Stomach (tissue), 9 donors: ENCODE data around the gene CD151. TPM values are rescaled to one million over a fixed set of nuclear protein-coding genes. Genes with fewer than 3 reads are reported as not detected.

Experiments used
- DNase-seq, 2 donors: peaks; one replicate each; pipeline versions ENCODE4 v3.0.0 to v3.0.0-alpha.2; 2013 to 2019
- H3K27ac ChIP-seq, 5 donors: fragments of 200-600 bp in 4 of 5; sonication (generic) in 4 of 5; one replicate each; pipeline ENCODE4 v1.5.1; 2013 to 2019; ENCODE audit warnings: mild to moderate bottlenecking in 1 of 5, moderate library complexity in 1 of 5
- H3K27me3 ChIP-seq, 3 donors: fragments of 200-600 bp; sonication (generic); one replicate each; pipeline ENCODE4 v1.5.1; 2017 to 2019; ENCODE audit warnings: mixed run types in 1 of 3
- H3K36me3 ChIP-seq, 4 donors: fragments of 200-600 bp; sonication (generic); 1 replicate in 3 of 4; 2 replicates in 1 of 4; pipeline ENCODE4 v1.5.1; 2016 to 2019
- H3K4me1 ChIP-seq, 4 donors: fragments of 200-600 bp; sonication (generic); one replicate each; pipeline ENCODE4 v1.5.1; 2016 to 2019
- H3K4me3 ChIP-seq, 4 donors: fragments of 200-600 bp; sonication (generic) in 3 of 4; one replicate each; pipeline ENCODE4 v1.5.1; 2016 to 2019; ENCODE audit warnings: mild to moderate bottlenecking in 1 of 4
- H3K9me3 ChIP-seq, 4 donors: fragments of 200-600 bp; sonication (generic); one replicate each; pipeline ENCODE4 v1.5.1; 2016 to 2019
- EP300 ChIP-seq: sonication (generic); formaldehyde crosslinking; IDR thresholded peaks from one replicate; pipeline ENCODE4 v1.6.1; 2017; ENCODE audit warnings: antibody characterized with exemption
- POLR2A ChIP-seq, 4 donors: fragments of 450-650 bp; IDR thresholded peaks; one replicate each; pipeline ENCODE4 v1.6.1; 2016; ENCODE audit warnings: antibody characterized with exemption in 4 of 4, control low read depth in 2 of 4, mild to moderate bottlenecking in 1 of 4, moderate library complexity in 1 of 4
- POLR2AphosphoS5 ChIP-seq, 3 donors: sonication (generic); formaldehyde crosslinking; IDR thresholded peaks; one replicate each; pipeline ENCODE4 v1.6.1; 2016; ENCODE audit warnings: antibody characterized with exemption in 3 of 3
- WGBS, 5 donors: extraction: QIAGEN DNeasy Blood & Tissue Kit in 3 of 5; methylation state at CpG; one replicate each; pipeline versions ENCODE4 v1.1.5 to v1.1.7; 2013 to 2018; 5-methylcytosine and 5-hydroxymethylcytosine counted together
- intact Hi-C: fragments of 100-400 bp; cut with DNase I; formaldehyde crosslinking; loops from one replicate; pipeline ENCODE4 v1.15.1; 2023; ENCODE audit warnings: low total_unique reads
- polyA plus RNA-seq, 3 donors: library from polyadenylated mRNA; stranded (reverse); fragments of 200-250 nt; gene quantifications; one replicate each; pipeline ENCODE4 v1.2.3, GENCODE V29; 2013
- total RNA-seq, 5 donors: library from RNA; depleted of rRNA; stranded (reverse); fragments of >200 nt; gene quantifications; one replicate each; pipeline versions ENCODE4 v1.1.0 to v1.2.3, GENCODE V29; 2014 to 2016
- TF ChIP-seq, protein P1 (sequence below), 7 experiments: fragments of 450-650 bp in 4 of 7; fragments of 200-600 bp in 3 of 7; sonication (generic) in 3 of 7; IDR thresholded peaks; one replicate each; pipeline ENCODE4 v1.5.1; 2016 to 2019; ENCODE audit warnings: antibody characterized with exemption in 7 of 7, control low read depth in 2 of 7, mild to moderate bottlenecking in 1 of 7
- donor health status: healthy with polysubstance abuse.
- donor health status: Bipolar disorder and iron deficiency.
- donor health status: healthy.

The CD151 gene
- total and polyA plus RNA-seq, 8 donors: 66.7 to 293 (median 159) TPM

- Histone ChIP-seq H3K4me1 (peaks cover 78 to 93% (median 90%) of the 10 kb centered on the region in 4 donors), H3K27ac (peak overlapping the region; percentile 89 to 96 (median 94)), H3K4me3 (peak overlapping the region in 1 of 4 donors; percentile 21), H3K9me3 (no peaks in the 10 kb centered on the region), H3K27me3 (peaks cover 0 to 56% (median 17%) of the 10 kb centered on the region in 3 donors), H3K36me3 (peaks cover 32 to 44% (median 43%) of the 10 kb centered on the region in 4 donors)
- DNase-seq: peak; percentile 78 to 81
- 33 to 86% (median 51%) methylated on average over 4 to 59 of the region's 59 CpGs for WGBS, 5 donors
- intact Hi-C loops: no loop called here
- TF ChIP-seq EP300 (no peak), POLR2A (IDR thresholded peaks at IDR 0.05) (no peak), POLR2AphosphoS5 (IDR thresholded peaks at IDR 0.05) (no peak)
- TF ChIP-seq, protein P1, sequence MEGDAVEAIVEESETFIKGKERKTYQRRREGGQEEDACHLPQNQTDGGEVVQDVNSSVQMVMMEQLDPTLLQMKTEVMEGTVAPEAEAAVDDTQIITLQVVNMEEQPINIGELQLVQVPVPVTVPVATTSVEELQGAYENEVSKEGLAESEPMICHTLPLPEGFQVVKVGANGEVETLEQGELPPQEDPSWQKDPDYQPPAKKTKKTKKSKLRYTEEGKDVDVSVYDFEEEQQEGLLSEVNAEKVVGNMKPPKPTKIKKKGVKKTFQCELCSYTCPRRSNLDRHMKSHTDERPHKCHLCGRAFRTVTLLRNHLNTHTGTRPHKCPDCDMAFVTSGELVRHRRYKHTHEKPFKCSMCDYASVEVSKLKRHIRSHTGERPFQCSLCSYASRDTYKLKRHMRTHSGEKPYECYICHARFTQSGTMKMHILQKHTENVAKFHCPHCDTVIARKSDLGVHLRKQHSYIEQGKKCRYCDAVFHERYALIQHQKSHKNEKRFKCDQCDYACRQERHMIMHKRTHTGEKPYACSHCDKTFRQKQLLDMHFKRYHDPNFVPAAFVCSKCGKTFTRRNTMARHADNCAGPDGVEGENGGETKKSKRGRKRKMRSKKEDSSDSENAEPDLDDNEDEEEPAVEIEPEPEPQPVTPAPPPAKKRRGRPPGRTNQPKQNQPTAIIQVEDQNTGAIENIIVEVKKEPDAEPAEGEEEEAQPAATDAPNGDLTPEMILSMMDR (IDR thresholded peaks at IDR 0.05): no peak
Observed at GRCh38 chr11:824292-824880, 8.4 kb upstream of the CD151 start.

DNA sequence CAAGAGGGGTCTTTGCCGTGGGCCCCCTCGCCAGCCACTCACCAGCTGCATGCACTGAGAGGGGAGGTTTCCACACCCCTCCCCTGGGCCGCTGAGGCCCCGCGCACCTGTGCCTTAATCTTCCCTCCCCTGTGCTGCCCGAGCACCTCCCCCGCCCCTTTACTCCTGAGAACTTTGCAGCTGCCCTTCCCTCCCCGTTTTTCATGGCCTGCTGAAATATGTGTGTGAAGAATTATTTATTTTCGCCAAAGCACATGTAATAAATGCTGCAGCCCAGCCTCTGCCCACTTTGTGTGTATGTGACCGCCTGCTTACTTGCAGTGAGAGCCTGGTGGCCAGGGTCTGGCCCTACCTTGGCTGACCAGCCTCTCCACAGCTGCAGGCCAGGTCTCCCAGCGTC lies 7.8 kb upstream of the CD151 start:
- intact Hi-C loops: no loop called here
- Histone ChIP-seq H3K27ac (peak overlapping the region; percentile 89 to 96 (median 94)), H3K27me3 (peaks cover 0 to 62% (median 23%) of the 10 kb centered on the region in 3 donors), H3K4me3 (peak overlapping the region in 1 of 4 donors; percentile 21), H3K4me1 (peaks cover 84 to 99% (median 95%) of the 10 kb centered on the region in 4 donors), H3K36me3 (peaks cover 32 to 44% (median 43%) of the 10 kb centered on the region in 4 donors), H3K9me3 (no peaks in the 10 kb centered on the region)
- 32 to 66% (median 53%) methylated on average over 10 to 11 of the region's 11 CpGs for WGBS, 5 donors
- DNase-seq: peak in 1 of 2 donors; percentile 74
- TF ChIP-seq, protein P1 (IDR thresholded peaks at IDR 0.05): no peak
- TF ChIP-seq POLR2A (IDR thresholded peaks at IDR 0.05): no peak
- TF ChIP-seq POLR2AphosphoS5 (IDR thresholded peaks at IDR 0.05): no peak
- no peak for TF ChIP-seq EP300

GRCh38 chr11:825366-826226 lies 7.2 kb upstream of the CD151 start:
- TF ChIP-seq POLR2A (IDR thresholded peaks at IDR 0.05): no peak
- TF ChIP-seq, protein P1 (IDR thresholded peaks at IDR 0.05): no peak
- no peak for TF ChIP-seq EP300
- peak in 1 of 3 donors; percentile 31 for TF ChIP-seq POLR2AphosphoS5 (IDR thresholded peaks at IDR 0.05)
- peaks cover 86 to 100% (median 97%) of the 10 kb centered on the region in 4 donors for H3K4me1 ChIP-seq
- H3K36me3 ChIP-seq: peaks cover 32 to 44% (median 43%) of the 10 kb centered on the region in 4 donors
- peaks cover 0 to 68% (median 29%) of the 10 kb centered on the region in 3 donors for H3K27me3 ChIP-seq
- H3K27ac ChIP-seq: peak overlapping the region; percentile 89 to 96 (median 94)
- no peaks in the 10 kb centered on the region for H3K9me3 ChIP-seq
- peak overlapping the region in 1 of 4 donors; percentile 54 for H3K4me3 ChIP-seq
- peak; percentile 85 to 87 for DNase-seq
- 32 to 63% (median 38%) methylated on average over 6 to 12 of the region's 12 CpGs for WGBS, 5 donors
- intact Hi-C loops: no loop called here

- TF ChIP-seq POLR2A (IDR thresholded peaks at IDR 0.05): no peak
- H3K36me3 ChIP-seq: peaks cover 32 to 44% (median 43%) of the 10 kb centered on the region in 4 donors
- H3K4me3 ChIP-seq: peak overlapping the region in 3 of 4 donors; percentile 46 to 56 (median 54)
- WGBS, 5 donors: 28 to 57% (median 40%) methylated on average over 7 to 9 of the region's 9 CpGs
- no peaks in the 10 kb centered on the region for H3K9me3 ChIP-seq
- H3K27me3 ChIP-seq: peaks cover 0 to 75% (median 36%) of the 10 kb centered on the region in 3 donors
- peak overlapping the region; percentile 89 to 96 (median 94) for H3K27ac ChIP-seq
- peaks cover 86 to 100% (median 97%) of the 10 kb centered on the region in 4 donors for H3K4me1 ChIP-seq
- intact Hi-C loops: no loop called here
- no peak for DNase-seq
Observed at GRCh38 chr11:826227-826621, 6.5 kb upstream of the CD151 start.
